T1000 (cell line): ENCODE measurements around the gene RFX7.

Experiments used
- DNase-seq: peaks from one replicate; lab custom pipeline; 2025; ENCODE audit warnings: mixed read lengths; lab: John Stamatoyannopoulos, UW

The RFX7 gene

GRCh38 chr15:56244038-56244810, 545 bp upstream of the RFX7 start:
- DNase-seq = no peak

GRCh38 chr15:56242576-56243162, 1.0 kb downstream of the RFX7 start:
- DNase-seq = no peak

- no peak for DNase-seq
Measured at GRCh38 chr15:56241374-56242105, 2.1 kb downstream of the RFX7 start.

GRCh38 chr15:56240390-56240789, 3.3 kb downstream of the RFX7 start:
- no peak for DNase-seq

- DNase-seq = no peak
Measured at GRCh38 chr15:56236197-56236596, 7.5 kb downstream of the RFX7 start.

GRCh38 chr15:56234804-56235203, 8.9 kb downstream of the RFX7 start:
- no peak for DNase-seq

GRCh38 chr15:56233549-56233948, 10.1 kb downstream of the RFX7 start:
- no peak for DNase-seq

- no peak for DNase-seq
Measured at GRCh38 chr15:56232058-56232457, 11.6 kb downstream of the RFX7 start.

- DNase-seq = no peak
Measured at GRCh38 chr15:56228854-56229253, 14.8 kb downstream of the RFX7 start.

GRCh38 chr15:56228352-56228751, 15.3 kb downstream of the RFX7 start:
- DNase-seq = no peak

- DNase-seq = no peak
Measured at GRCh38 chr15:56227780-56228179, 15.9 kb downstream of the RFX7 start.

- no peak for DNase-seq
Measured at GRCh38 chr15:56227306-56227705, 16.4 kb downstream of the RFX7 start.

GRCh38 chr15:56225520-56225919, 18.2 kb downstream of the RFX7 start:
- no peak for DNase-seq

GRCh38 chr15:56222302-56222701, 21.4 kb downstream of the RFX7 start:
- DNase-seq = no peak

- no peak for DNase-seq
Measured at GRCh38 chr15:56217341-56217740, 26.3 kb downstream of the RFX7 start.

- DNase-seq = no peak
Measured at GRCh38 chr15:56215769-56216168, 27.9 kb downstream of the RFX7 start.

GRCh38 chr15:56211960-56212550, 31.6 kb downstream of the RFX7 start:
- DNase-seq = no peak

- no peak for DNase-seq
Measured at GRCh38 chr15:56211064-56211463, 32.6 kb downstream of the RFX7 start.

- no peak for DNase-seq
Measured at GRCh38 chr15:56208641-56209155, 35.0 kb downstream of the RFX7 start.

GRCh38 chr15:56208185-56208584, 35.5 kb downstream of the RFX7 start:
- no peak for DNase-seq

- no peak for DNase-seq
Measured at GRCh38 chr15:56207711-56208110, 36.0 kb downstream of the RFX7 start.

- DNase-seq = no peak
Measured at GRCh38 chr15:56207092-56207491, 36.6 kb downstream of the RFX7 start.
